Measurements from ENCODE around the gene MTMR12. TPM values are rescaled to one million over a fixed set of nuclear protein-coding genes. Genes with fewer than 3 reads are reported as not detected.

The MTMR12 gene
- total and polyA plus RNA-seq, 2 of the 13 experiments (the other 11 are each of a cell fraction or from before 2014, with no cell fraction given): 23.4 to 36.6 TPM

DNA sequence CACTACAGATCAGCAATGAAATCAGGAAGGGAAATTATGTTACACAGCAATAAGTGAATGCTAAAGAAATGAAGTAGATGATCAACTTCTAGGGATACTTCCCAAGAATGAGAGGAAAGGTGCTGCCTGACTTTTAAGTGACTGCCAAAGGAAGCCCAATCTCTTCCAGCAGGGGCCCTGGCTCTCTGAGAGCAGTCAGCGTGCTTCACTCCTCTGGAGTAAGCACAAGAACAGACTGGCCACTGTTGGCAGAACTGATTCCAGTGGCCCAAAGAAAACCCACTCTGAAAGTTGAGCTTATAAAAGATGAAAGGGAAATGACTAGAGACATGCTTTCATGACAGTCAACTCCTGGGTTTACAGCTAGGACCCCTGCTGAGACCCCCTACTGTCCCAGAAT is 41.8 kb downstream of the MTMR12 start (continued):
- TF ChIP-seq CEBPB (IDR thresholded peaks at IDR 0.05; ENCODE audit: borderline replicate concordance, low read depth, low read length) (no peak), ZNF281 (CRISPR knock-in tag; IDR thresholded peaks at IDR 0.05; ENCODE audit: borderline replicate concordance) (no peak), ZBTB20 (CRISPR knock-in tag; IDR thresholded peaks at IDR 0.05; ENCODE audit: borderline replicate concordance, low read depth) (no peak)
- TF ChIP-seq, protein P1, sequence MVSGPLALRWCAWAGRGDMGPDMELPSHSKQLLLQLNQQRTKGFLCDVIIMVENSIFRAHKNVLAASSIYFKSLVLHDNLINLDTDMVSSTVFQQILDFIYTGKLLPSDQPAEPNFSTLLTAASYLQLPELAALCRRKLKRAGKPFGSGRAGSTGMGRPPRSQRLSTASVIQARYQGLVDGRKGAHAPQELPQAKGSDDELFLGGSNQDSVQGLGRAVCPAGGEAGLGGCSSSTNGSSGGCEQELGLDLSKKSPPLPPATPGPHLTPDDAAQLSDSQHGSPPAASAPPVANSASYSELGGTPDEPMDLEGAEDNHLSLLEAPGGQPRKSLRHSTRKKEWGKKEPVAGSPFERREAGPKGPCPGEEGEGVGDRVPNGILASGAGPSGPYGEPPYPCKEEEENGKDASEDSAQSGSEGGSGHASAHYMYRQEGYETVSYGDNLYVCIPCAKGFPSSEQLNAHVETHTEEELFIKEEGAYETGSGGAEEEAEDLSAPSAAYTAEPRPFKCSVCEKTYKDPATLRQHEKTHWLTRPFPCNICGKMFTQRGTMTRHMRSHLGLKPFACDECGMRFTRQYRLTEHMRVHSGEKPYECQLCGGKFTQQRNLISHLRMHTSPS (CRISPR knock-in tag; IDR thresholded peaks at IDR 0.05; ENCODE audit: low read depth): no peak

DNA sequence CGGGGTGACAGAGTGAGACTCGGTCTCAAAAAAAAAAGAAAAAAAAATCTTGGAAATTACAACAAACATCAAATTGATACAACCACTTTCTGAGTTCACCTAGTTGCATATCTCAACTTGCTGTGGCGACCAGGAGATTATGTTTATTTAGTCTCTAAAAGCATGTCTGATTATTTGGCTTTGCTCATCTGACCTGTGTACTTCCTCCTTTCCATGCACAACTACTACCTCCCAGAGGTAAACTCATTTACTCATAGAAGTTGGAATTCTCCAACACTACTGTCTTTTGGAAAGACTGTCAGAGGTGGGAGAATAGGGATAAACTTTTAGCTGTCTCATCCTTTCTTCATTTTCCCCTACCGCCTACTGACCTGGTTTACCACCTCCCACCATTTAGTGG is 42.6 kb downstream of the MTMR12 start:
- in situ Hi-C loops (cut with HindIII; ENCODE audit: extremely low pct_ligation_motif_present, low pct_unique_long_range_greater_than_20kb): no loop called here
- Histone ChIP-seq H3K36me3 (replicated peaks in 1 of 2; ENCODE audit: control insufficient read depth in 1 of 2, insufficient read depth in 2 of 2, low read length in 2 of 2) (peaks cover 13 to 65% of the 10 kb centered on the region in 2 experiments), H3K27ac (ENCODE audit: extremely low read length, insufficient read depth, low read length) (peak overlapping the region; percentile 41), H3K9ac (ENCODE audit: insufficient read depth, low read depth, low read length) (no peak overlapping the region), H2AFZ (ENCODE audit: low read length) (no peak overlapping the region), H3K4me2 (ENCODE audit: low read depth, low read length) (no peak overlapping the region), H4K20me1 (ENCODE audit: insufficient read depth, low read length) (no peaks in the 10 kb centered on the region), H3K4me1 (ENCODE audit: insufficient read depth, low read length) (peaks cover 75% of the 10 kb centered on the region), H3K9me3 (ENCODE audit: low read length) (no peaks in the 10 kb centered on the region), H3K4me3 (replicated peaks in 1 of 3; ENCODE audit: insufficient read depth in 1 of 3, low read depth in 2 of 3, low read length in 3 of 3) (no peak overlapping the region), H3K79me2 (ENCODE audit: insufficient read depth, low read length) (peaks cover 7% of the 10 kb centered on the region), H3K27me3 (ENCODE audit: control insufficient read depth in 1 of 2, insufficient read depth in 2 of 2, low read length in 2 of 2) (no peaks in the 10 kb centered on the region)
- ATAC-seq (peak; percentile 68), FAIRE-seq (peak; percentile 43), DNase-seq (ENCODE audit: low spot score) (peak; percentile 58)
- intact Hi-C loops (cut with micrococcal nuclease; ENCODE audit: unreplicated experiment): loop anchor here (5.0 kb wide), 2 partner anchors 42 to 62 kb away; partner anchors contain the start of gene MTMR12
- WGBS (ENCODE audit: low lambda C conversion rate): 66% methylated on average over 4 of the region's 4 CpGs
- ChIA-PET POLR2A (no interaction called here), CTCF (ENCODE audit: low intra/inter-chr PET ratio, low total read pairs) (no interaction called here)
- no TSS peak for BruUV-seq (replicated peaks)
- TF ChIP-seq, protein P2, sequence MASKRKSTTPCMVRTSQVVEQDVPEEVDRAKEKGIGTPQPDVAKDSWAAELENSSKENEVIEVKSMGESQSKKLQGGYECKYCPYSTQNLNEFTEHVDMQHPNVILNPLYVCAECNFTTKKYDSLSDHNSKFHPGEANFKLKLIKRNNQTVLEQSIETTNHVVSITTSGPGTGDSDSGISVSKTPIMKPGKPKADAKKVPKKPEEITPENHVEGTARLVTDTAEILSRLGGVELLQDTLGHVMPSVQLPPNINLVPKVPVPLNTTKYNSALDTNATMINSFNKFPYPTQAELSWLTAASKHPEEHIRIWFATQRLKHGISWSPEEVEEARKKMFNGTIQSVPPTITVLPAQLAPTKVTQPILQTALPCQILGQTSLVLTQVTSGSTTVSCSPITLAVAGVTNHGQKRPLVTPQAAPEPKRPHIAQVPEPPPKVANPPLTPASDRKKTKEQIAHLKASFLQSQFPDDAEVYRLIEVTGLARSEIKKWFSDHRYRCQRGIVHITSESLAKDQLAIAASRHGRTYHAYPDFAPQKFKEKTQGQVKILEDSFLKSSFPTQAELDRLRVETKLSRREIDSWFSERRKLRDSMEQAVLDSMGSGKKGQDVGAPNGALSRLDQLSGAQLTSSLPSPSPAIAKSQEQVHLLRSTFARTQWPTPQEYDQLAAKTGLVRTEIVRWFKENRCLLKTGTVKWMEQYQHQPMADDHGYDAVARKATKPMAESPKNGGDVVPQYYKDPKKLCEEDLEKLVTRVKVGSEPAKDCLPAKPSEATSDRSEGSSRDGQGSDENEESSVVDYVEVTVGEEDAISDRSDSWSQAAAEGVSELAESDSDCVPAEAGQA (IDR thresholded peaks at IDR 0.05; ENCODE audit: low read depth): no peak
- TF ChIP-seq, protein P2 (CRISPR knock-in tag; IDR thresholded peaks at IDR 0.05; ENCODE audit: borderline replicate concordance): no peak
- TF ChIP-seq ISL2 (CRISPR knock-in tag; IDR thresholded peaks at IDR 0.05) (peak; percentile 45; the same call in 1 of the 2 replicates), FOXA3 (CRISPR knock-in tag; IDR thresholded peaks at IDR 0.05) (peak; percentile 66), IRF2 (CRISPR knock-in tag; IDR thresholded peaks at IDR 0.05) (0 out of 2 replicates have a peak, but pooled peaks have one; percentile 17)
- TF ChIP-seq, protein P3, sequence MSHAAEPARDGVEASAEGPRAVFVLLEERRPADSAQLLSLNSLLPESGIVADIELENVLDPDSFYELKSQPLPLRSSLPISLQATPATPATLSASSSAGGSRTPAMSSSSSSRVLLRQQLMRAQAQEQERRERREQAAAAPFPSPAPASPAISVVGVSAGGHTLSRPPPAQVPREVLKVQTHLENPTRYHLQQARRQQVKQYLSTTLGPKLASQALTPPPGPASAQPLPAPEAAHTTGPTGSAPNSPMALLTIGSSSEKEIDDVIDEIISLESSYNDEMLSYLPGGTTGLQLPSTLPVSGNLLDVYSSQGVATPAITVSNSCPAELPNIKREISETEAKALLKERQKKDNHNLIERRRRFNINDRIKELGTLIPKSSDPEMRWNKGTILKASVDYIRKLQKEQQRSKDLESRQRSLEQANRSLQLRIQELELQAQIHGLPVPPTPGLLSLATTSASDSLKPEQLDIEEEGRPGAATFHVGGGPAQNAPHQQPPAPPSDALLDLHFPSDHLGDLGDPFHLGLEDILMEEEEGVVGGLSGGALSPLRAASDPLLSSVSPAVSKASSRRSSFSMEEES (CRISPR knock-in tag; IDR thresholded peaks at IDR 0.05): peak; percentile 47; the same call in 1 of the 2 replicates

All from HepG2 (cell line).